ENCODE measurements around the gene TCERG1L.

The TCERG1L gene

GRCh38 chr10:131148270-131148669 lies 163.3 kb downstream of the TCERG1L start:
- Histone ChIP-seq H3K9me2 (replicated peaks; ENCODE audit: low read depth, low read length) (no peaks in the 10 kb centered on the region), H3F3A (ENCODE audit: low read depth) (no peaks in the 10 kb centered on the region), H3K79me2 (ENCODE audit: insufficient read depth, low read length) (no peaks in the 10 kb centered on the region), H3K27me3 (ENCODE audit: insufficient read depth, low read length, poor library complexity, severe bottlenecking) (no peaks in the 10 kb centered on the region), H2AFZ (ENCODE audit: low read length) (no peak overlapping the region), H3K4me3 (ENCODE audit: low read length, poor library complexity, severe bottlenecking) (no peak overlapping the region), H3K4me1 (ENCODE audit: insufficient read depth, low read length, poor library complexity, severe bottlenecking) (no peaks in the 10 kb centered on the region), H4K20me1 (ENCODE audit: insufficient read depth, low read length, poor library complexity, severe bottlenecking) (no peaks in the 10 kb centered on the region), H3K9me3 (ENCODE audit: insufficient read depth, low read depth, low read length) (peaks cover 3% of the 10 kb centered on the region; the same call in 1 of the 2 replicates), H3K9ac (ENCODE audit: low read depth, low read length, poor library complexity, severe bottlenecking) (no peak overlapping the region), H3K36me3 (ENCODE audit: insufficient read depth, low read length) (no peaks in the 10 kb centered on the region), H3K4me2 (ENCODE audit: low read depth, low read length, poor library complexity, severe bottlenecking) (no peak overlapping the region)
- TF ChIP-seq EZH2phosphoT487 (IDR thresholded peaks at IDR 0.05; ENCODE audit: borderline replicate concordance) (no peak), CTCF (conservative IDR thresholded peaks at IDR 0.05; ENCODE audit: low read length) (no peak)

GRCh38 chr10:131147301-131147975 lies 164.1 kb downstream of the TCERG1L start:
- H3K4me2 ChIP-seq (ENCODE audit: low read depth, low read length, poor library complexity, severe bottlenecking): no peak overlapping the region
- no peaks in the 10 kb centered on the region for H3K27me3 ChIP-seq (ENCODE audit: insufficient read depth, low read length, poor library complexity, severe bottlenecking)

GRCh38 chr10:131146790-131147189 lies 164.7 kb downstream of the TCERG1L start:
- Histone ChIP-seq H2AFZ (ENCODE audit: low read length) (no peak overlapping the region), H3F3A (ENCODE audit: low read depth) (no peaks in the 10 kb centered on the region), H3K4me1 (ENCODE audit: insufficient read depth, low read length, poor library complexity, severe bottlenecking) (no peaks in the 10 kb centered on the region), H4K20me1 (ENCODE audit: insufficient read depth, low read length, poor library complexity, severe bottlenecking) (no peaks in the 10 kb centered on the region), H3K36me3 (ENCODE audit: insufficient read depth, low read length) (no peaks in the 10 kb centered on the region), H3K4me2 (ENCODE audit: low read depth, low read length, poor library complexity, severe bottlenecking) (no peak overlapping the region), H3K9me2 (replicated peaks; ENCODE audit: low read depth, low read length) (no peaks in the 10 kb centered on the region), H3K9me3 (ENCODE audit: insufficient read depth, low read depth, low read length) (peaks cover 6% of the 10 kb centered on the region; the same call in 1 of the 2 replicates), H3K9ac (ENCODE audit: low read depth, low read length, poor library complexity, severe bottlenecking) (no peak overlapping the region), H3K4me3 (ENCODE audit: low read length, poor library complexity, severe bottlenecking) (no peak overlapping the region), H3K79me2 (ENCODE audit: insufficient read depth, low read length) (no peaks in the 10 kb centered on the region), H3K27me3 (ENCODE audit: insufficient read depth, low read length, poor library complexity, severe bottlenecking) (no peaks in the 10 kb centered on the region)
- TF ChIP-seq CTCF (conservative IDR thresholded peaks at IDR 0.05; ENCODE audit: low read length) (no peak), EZH2phosphoT487 (IDR thresholded peaks at IDR 0.05; ENCODE audit: borderline replicate concordance) (no peak)

More at GRCh38 chr10:131147301-131147975, 164.1 kb downstream of the TCERG1L start:
- H3K9me3 ChIP-seq (ENCODE audit: insufficient read depth, low read depth, low read length): peaks cover 3% of the 10 kb centered on the region; the same call in 1 of the 2 replicates
- no peaks in the 10 kb centered on the region for H3K4me1 ChIP-seq (ENCODE audit: insufficient read depth, low read length, poor library complexity, severe bottlenecking)
- H3K9ac ChIP-seq (ENCODE audit: low read depth, low read length, poor library complexity, severe bottlenecking): no peak overlapping the region
- no peak overlapping the region for H3K4me3 ChIP-seq (ENCODE audit: low read length, poor library complexity, severe bottlenecking)
- H3K9me2 ChIP-seq (replicated peaks; ENCODE audit: low read depth, low read length): no peaks in the 10 kb centered on the region
- no peaks in the 10 kb centered on the region for H3K36me3 ChIP-seq (ENCODE audit: insufficient read depth, low read length)
- no peaks in the 10 kb centered on the region for H4K20me1 ChIP-seq (ENCODE audit: insufficient read depth, low read length, poor library complexity, severe bottlenecking)
- no peaks in the 10 kb centered on the region for H3K79me2 ChIP-seq (ENCODE audit: insufficient read depth, low read length)
- no peak overlapping the region for H2AFZ ChIP-seq (ENCODE audit: low read length)
- no peaks in the 10 kb centered on the region for H3F3A ChIP-seq (ENCODE audit: low read depth)
- TF ChIP-seq EZH2phosphoT487 (IDR thresholded peaks at IDR 0.05; ENCODE audit: borderline replicate concordance) (no peak), CTCF (conservative IDR thresholded peaks at IDR 0.05; ENCODE audit: low read length) (no peak)
